NT2/D1 (cell line): ENCODE measurements around the gene C4orf54.

Experiments
- DNase-seq: peaks from one replicate; pipeline ENCODE4 v3.0.0-alpha.2; 2011; ENCODE audit warnings: low read depth, low spot score
- H3K27me3 ChIP-seq: 2 replicates; pipeline ENCODE4 v1.6.0; 2011; ENCODE audit warnings: mild to moderate bottlenecking; ENCODE audit not compliant: insufficient read length, insufficient read depth
- H3K36me3 ChIP-seq: 2 replicates; pipeline ENCODE4 v1.6.1; 2011; ENCODE audit warnings: mild to moderate bottlenecking, low read length, mixed read lengths; ENCODE audit not compliant: insufficient read depth, insufficient read length
- H3K4me1 ChIP-seq: 2 replicates; pipeline ENCODE4 v1.5.1; 2011; ENCODE audit not compliant: insufficient read depth, insufficient read length
- H3K4me3 ChIP-seq: 2 replicates; pipeline ENCODE4 v1.5.1; 2011; ENCODE audit warnings: low read depth; ENCODE audit not compliant: insufficient read length
- H3K9ac ChIP-seq: 2 replicates; pipeline ENCODE4 v1.6.0; 2011; ENCODE audit warnings: low read depth; ENCODE audit not compliant: insufficient read length
- H3K9me3 ChIP-seq: 2 replicates; pipeline ENCODE4 v1.5.1; 2011; ENCODE audit warnings: mild to moderate bottlenecking, low read length; ENCODE audit not compliant: insufficient read depth
- SUZ12 ChIP-seq: IDR thresholded peaks from 2 replicates; pipeline ENCODE4 v1.6.1; 2011; ENCODE audit not compliant: insufficient read length, insufficient read depth; ENCODE audit errors: extremely low read depth
- YY1 ChIP-seq: IDR thresholded peaks from 2 replicates; pipeline ENCODE4 v1.6.1; 2011; ENCODE audit not compliant: insufficient read length, insufficient read depth
- ZNF274 ChIP-seq: IDR thresholded peaks from 2 replicates; pipeline ENCODE4 v1.6.1; 2011; ENCODE audit warnings: mild to moderate bottlenecking, low read depth, low read length

C4orf54 gene

DNA sequence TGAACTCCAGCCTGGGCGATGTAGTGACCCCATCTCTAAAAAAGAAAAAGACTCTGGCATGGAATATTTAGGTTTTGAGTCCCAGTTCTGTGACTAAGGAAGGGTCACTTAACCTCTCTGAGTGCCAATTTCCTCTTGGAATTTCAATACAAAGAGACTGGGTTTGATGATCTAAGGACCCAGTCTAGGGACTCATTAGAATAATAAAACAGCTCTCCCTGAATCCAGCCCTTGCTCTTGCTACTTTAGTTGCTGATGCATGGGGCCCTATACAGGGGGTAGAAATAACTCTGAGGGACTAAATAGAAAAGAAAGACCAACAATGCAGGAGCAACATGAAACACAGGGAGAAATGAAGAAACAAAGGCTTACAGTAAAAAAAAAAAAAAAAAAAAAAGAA lies 12.6 kb downstream of the C4orf54 start:
- DNase-seq = peak; percentile 48
- no peaks in the 10 kb centered on the region for H3K36me3 ChIP-seq
- TF ChIP-seq YY1 = no peak
- no peak for TF ChIP-seq SUZ12
- TF ChIP-seq ZNF274 = no peak
- H3K9ac ChIP-seq = no peak overlapping the region
- H3K27me3 ChIP-seq = no peaks in the 10 kb centered on the region
- no peaks in the 10 kb centered on the region for H3K4me1 ChIP-seq
- H3K4me3 ChIP-seq = no peak overlapping the region
- H3K9me3 ChIP-seq = no peaks in the 10 kb centered on the region

DNA sequence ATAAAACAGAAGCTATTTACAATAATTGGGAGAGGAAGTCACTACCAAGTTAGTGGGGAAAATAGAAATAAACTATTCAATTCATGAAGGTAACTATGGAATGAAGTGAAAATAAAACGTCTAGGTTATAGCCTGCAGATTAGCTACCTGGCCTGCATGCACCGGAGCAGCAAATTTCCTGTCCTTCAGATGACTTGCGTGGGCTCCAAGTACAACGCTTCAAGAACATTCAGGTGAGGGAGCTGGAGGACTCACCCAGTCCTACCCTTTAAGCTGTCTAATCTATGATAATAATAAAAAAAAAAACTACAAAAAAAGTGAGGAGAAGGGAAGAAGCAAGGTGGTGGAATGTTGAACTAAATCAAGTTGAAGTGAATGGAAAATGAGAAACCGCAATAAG lies 13.2 kb downstream of the C4orf54 start:
- TF ChIP-seq SUZ12 (no peak), YY1 (no peak), ZNF274 (no peak)
- Histone ChIP-seq H3K9ac (no peak overlapping the region), H3K4me3 (no peak overlapping the region), H3K4me1 (no peaks in the 10 kb centered on the region), H3K36me3 (no peaks in the 10 kb centered on the region), H3K9me3 (no peaks in the 10 kb centered on the region), H3K27me3 (no peaks in the 10 kb centered on the region)
- DNase-seq = no peak

DNA sequence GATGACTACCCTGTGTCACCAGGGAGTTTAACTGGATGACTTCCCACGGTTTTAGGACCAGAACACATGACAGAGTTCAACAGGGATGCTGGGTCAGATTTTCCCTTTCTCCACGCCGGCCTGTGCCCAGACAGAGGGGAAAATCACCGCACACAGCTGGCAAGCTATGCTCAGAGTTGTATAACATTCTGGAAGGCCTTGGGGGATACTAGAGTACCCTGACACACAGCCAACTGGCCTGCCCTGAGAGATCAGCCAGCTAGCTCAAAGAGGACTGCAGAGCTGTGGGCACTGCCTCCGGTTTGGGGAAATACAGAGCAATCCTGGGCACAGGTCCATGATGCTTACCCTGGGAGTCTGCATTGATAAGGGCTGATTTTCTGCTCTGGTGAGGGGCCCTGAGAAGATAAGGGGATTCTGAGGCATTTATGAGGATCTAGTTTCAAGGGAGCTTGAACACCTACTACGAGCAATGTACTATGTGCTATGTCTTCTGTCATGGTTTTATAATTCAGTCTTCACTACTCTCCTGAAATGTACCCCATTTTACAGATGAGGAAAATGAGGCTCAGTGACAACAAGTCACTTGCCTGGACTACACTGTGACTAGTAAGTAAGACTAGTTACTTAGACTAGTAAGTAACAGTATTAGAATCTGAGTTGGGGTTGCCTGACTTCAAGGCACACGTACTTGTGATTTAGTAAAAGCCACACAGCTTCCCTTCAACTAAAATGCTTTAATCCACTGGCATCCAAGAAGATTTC lies 14.7 kb downstream of the C4orf54 start:
- no peak for TF ChIP-seq SUZ12
- no peak for TF ChIP-seq YY1
- no peak for TF ChIP-seq ZNF274
- Histone ChIP-seq H3K9me3 (no peaks in the 10 kb centered on the region), H3K27me3 (no peaks in the 10 kb centered on the region), H3K4me3 (no peak overlapping the region), H3K4me1 (no peaks in the 10 kb centered on the region), H3K36me3 (no peaks in the 10 kb centered on the region), H3K9ac (no peak overlapping the region)
- no peak for DNase-seq

DNA sequence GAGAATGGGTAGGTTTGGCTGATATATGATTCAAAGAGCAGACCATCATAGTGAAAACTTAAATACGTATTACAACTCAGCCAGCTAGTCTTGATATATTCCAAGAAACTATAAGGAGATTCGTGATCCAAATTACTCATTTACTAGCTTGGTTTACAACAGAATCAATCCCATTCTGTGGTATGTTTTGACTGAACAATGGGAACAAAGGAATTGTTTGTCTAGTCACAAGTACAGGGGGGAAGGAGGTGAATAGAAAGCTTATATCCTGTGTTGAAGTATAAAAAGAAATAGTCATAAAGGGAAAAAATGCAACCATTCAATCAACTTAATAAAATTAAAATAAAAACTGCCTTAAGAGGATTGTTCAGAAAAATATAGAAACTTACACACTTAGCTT lies 17.0 kb downstream of the C4orf54 start:
- DNase-seq = no peak
- H3K4me1 ChIP-seq = no peaks in the 10 kb centered on the region
- no peaks in the 10 kb centered on the region for H3K9me3 ChIP-seq
- H3K4me3 ChIP-seq = no peak overlapping the region
- no peaks in the 10 kb centered on the region for H3K27me3 ChIP-seq
- H3K9ac ChIP-seq = no peak overlapping the region
- TF ChIP-seq ZNF274 = no peak
- no peak for TF ChIP-seq SUZ12
- no peak for TF ChIP-seq YY1
- H3K36me3 ChIP-seq = no peaks in the 10 kb centered on the region

DNA sequence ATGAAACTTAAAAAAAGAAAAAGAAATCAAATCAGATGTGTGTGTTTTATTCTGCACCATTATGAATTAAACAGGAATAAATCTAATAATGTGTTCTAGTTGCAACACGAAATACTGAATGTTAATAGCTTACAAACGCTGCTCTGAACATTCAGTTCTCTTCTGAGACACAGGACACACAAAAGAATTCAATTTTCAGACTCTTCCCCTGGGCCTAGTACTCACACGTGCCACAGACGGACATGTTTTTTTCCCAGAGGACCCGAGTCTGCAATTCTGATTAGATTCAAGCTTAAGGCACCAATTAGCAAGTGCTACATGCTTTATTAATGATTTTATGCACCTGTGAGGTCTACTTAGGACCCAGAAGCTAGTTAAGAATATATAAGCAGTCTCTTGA lies 20.5 kb downstream of the C4orf54 start:
- H3K27me3 ChIP-seq = no peaks in the 10 kb centered on the region
- no peak for TF ChIP-seq YY1
- TF ChIP-seq ZNF274 = no peak
- no peak for TF ChIP-seq SUZ12

DNA sequence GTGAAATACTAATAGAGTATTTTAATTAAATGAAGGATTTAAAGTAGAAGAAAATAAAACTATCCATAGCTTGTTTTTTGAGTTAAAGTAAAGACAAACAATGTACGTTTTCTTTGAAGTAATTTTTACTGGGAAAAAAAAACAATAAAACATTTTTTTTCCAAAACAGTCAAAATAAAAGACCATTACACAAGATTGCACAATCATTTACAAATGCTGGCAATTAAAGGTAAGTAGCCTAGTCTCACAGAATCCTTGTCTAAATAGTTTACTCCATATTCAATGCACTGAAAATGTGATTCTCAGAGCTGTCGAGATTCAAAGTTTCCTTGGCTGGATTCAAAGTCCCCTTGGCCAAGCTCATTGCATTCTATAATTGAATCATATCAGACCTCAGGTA lies 21.2 kb downstream of the C4orf54 start:
- TF ChIP-seq YY1 = no peak
- no peak for DNase-seq
- no peak overlapping the region for H3K4me3 ChIP-seq
- no peaks in the 10 kb centered on the region for H3K4me1 ChIP-seq
- no peak overlapping the region for H3K9ac ChIP-seq
- no peaks in the 10 kb centered on the region for H3K27me3 ChIP-seq
- no peaks in the 10 kb centered on the region for H3K36me3 ChIP-seq
- H3K9me3 ChIP-seq = no peaks in the 10 kb centered on the region

More for the DNA sequence above, 20.5 kb downstream of the C4orf54 start:
- Histone ChIP-seq H3K36me3 (no peaks in the 10 kb centered on the region), H3K9me3 (no peaks in the 10 kb centered on the region), H3K4me1 (no peaks in the 10 kb centered on the region), H3K4me3 (no peak overlapping the region), H3K9ac (no peak overlapping the region)
- DNase-seq = no peak

DNA sequence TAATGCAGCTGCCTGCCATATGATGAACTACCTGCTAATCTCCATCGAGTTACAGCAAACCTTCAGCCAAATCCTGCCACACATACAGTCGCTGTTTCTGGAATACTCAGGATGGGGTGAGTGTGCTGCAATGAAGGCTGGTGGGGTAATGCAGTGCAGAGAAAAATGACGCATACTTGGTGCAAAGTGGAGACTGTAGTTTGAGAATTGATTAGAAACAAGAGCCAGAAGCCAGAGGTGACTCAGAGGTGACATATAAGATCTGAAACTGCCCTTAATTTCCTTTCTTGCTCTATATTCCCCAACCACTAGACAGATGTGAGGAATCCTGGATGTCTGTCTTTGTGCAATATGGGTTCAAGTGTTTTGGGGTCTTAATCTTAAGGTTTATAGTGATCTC lies 22.0 kb downstream of the C4orf54 start:
- H3K9ac ChIP-seq = no peak overlapping the region
- no peak for DNase-seq
- no peaks in the 10 kb centered on the region for H3K4me1 ChIP-seq
- H3K36me3 ChIP-seq = no peaks in the 10 kb centered on the region
- no peak overlapping the region for H3K4me3 ChIP-seq
- no peaks in the 10 kb centered on the region for H3K9me3 ChIP-seq
- TF ChIP-seq YY1 (no peak), SUZ12 (no peak), ZNF274 (no peak)
- no peaks in the 10 kb centered on the region for H3K27me3 ChIP-seq
